HG03354 (cell line): Measurements from ENCODE around the gene LMX1A.

Experiments used
- ATAC-seq: cut with Tn5 transposase; IDR thresholded peaks from one replicate; pipeline ENCODE4 v1.9.1; 2021; ENCODE audit warnings: mild to moderate bottlenecking; ENCODE audit not compliant: unreplicated experiment, poor library complexity, severe bottlenecking

LMX1A gene

GRCh38 chr1:165369255-165369848 lies 12.8 kb upstream of the LMX1A start:
- peak; percentile 77 for ATAC-seq

- ATAC-seq, result peak; percentile 83
Observed at GRCh38 chr1:165367375-165367993, 11.0 kb upstream of the LMX1A start.

GRCh38 chr1:165365341-165365740 lies 8.8 kb upstream of the LMX1A start:
- ATAC-seq, result no peak

GRCh38 chr1:165364568-165365133 lies 8.1 kb upstream of the LMX1A start:
- ATAC-seq, result no peak

- no peak for ATAC-seq
Observed at GRCh38 chr1:165356876-165357275, 361 bp upstream of the LMX1A start.

- ATAC-seq, result no peak
Observed at GRCh38 chr1:165355139-165355976, 1.2 kb downstream of the LMX1A start.

- ATAC-seq, result no peak
Observed at GRCh38 chr1:165354739-165355138, 1.8 kb downstream of the LMX1A start.

GRCh38 chr1:165353731-165354671 lies 2.5 kb downstream of the LMX1A start:
- no peak for ATAC-seq

- no peak for ATAC-seq
Observed at GRCh38 chr1:165352442-165353293, 3.8 kb downstream of the LMX1A start.

GRCh38 chr1:165351863-165352441 lies 4.6 kb downstream of the LMX1A start:
- no peak for ATAC-seq

GRCh38 chr1:165350840-165351239 lies 5.7 kb downstream of the LMX1A start:
- no peak for ATAC-seq

GRCh38 chr1:165345502-165345901 lies 11.0 kb downstream of the LMX1A start:
- no peak for ATAC-seq

GRCh38 chr1:165344736-165345135 lies 11.8 kb downstream of the LMX1A start:
- ATAC-seq, result no peak

GRCh38 chr1:165344198-165344597 lies 12.3 kb downstream of the LMX1A start:
- no peak for ATAC-seq

GRCh38 chr1:165342587-165342986 lies 13.9 kb downstream of the LMX1A start:
- no peak for ATAC-seq

- no peak for ATAC-seq
Observed at GRCh38 chr1:165342168-165342567, 14.3 kb downstream of the LMX1A start.

- no peak for ATAC-seq
Observed at GRCh38 chr1:165339164-165339563, 17.4 kb downstream of the LMX1A start.

GRCh38 chr1:165330483-165330882 lies 26.0 kb downstream of the LMX1A start:
- no peak for ATAC-seq
